Stimulated activated CD4-positive, alpha-beta T cell treated with anti-CD3 and anti-CD28 coated beads, Interleukin-1b, Interleukin-23, amount 100 ng/mL, for 24 hours (primary cell): Measurements from ENCODE around the gene UQCR10.

Source experiments
- DNase-seq, 4 experiments: peaks; one replicate each; pipeline ENCODE4 v3.0.0-alpha.2; 2020; ENCODE audit warnings: low read depth in 4 of 4, low spot score in 1 of 4

Gene UQCR10

DNA sequence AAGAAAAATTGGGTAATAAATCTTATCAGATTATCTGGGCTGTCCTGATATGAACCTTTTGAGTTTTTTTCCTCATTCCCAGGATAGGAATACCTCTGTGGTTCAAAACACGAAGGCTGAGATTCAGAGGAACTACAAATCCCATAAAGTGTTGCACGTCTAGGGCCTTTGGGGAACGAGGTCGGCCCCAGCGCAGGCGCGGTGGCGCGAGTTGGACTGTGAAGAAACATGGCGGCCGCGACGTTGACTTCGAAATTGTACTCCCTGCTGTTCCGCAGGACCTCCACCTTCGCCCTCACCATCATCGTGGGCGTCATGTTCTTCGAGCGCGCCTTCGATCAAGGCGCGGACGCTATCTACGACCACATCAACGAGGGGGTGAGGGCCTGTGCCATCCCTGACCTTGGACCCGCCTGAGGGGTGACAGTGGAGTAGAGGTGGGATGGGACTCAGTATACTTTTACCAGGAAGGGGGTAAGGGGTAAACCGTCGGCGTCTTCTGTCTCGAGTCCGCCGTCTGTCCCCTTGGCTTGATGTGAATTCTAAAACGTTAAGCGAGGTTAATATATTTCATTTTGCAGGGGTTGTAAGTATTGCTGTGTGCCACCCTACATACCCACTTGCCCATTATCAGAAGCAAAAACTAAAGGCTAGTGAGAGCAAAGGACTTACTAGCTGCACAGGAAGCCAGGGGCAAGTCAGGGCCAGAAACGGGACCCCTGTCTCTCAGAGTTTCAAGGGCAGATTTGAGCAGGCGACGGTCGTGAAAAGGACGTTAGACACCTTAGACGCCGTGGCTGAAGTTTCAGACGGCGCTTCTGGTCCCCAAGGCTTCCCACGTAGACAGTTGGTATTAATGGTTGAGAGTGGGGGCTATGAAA lies at the start of gene UQCR10:
Gene UQCR10 (plus strand): TSS at position 199 of the 881 bp plus-strand sequence. CDS start 30 bp downstream, at position 229.
- peak; percentile 78 to 91 (median 88) for DNase-seq

DNA sequence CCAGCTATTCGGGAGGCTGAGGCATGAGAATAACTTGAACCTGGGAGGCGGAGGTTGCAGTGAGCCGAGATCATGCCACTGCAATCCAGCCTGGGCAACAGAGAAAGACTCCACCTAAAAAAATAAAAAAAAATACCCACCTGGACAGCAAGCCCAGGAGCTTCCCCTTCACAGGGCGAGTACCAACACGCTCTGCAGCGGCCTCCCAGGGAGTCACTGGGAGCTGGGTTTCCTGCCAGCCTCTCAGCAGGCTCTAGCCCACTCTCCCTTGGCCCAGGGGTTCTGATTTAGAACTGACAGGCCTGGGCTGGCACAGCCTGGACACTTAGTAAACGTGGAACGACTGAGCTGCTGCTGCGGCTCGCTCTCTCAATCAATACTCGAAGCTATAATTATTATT lies 49.4 kb upstream of the UQCR10 start:
- DNase-seq: no peak

- DNase-seq: no peak
Observed at GRCh38 chr22:29718949-29719898, 47.9 kb upstream of the UQCR10 start.

DNA sequence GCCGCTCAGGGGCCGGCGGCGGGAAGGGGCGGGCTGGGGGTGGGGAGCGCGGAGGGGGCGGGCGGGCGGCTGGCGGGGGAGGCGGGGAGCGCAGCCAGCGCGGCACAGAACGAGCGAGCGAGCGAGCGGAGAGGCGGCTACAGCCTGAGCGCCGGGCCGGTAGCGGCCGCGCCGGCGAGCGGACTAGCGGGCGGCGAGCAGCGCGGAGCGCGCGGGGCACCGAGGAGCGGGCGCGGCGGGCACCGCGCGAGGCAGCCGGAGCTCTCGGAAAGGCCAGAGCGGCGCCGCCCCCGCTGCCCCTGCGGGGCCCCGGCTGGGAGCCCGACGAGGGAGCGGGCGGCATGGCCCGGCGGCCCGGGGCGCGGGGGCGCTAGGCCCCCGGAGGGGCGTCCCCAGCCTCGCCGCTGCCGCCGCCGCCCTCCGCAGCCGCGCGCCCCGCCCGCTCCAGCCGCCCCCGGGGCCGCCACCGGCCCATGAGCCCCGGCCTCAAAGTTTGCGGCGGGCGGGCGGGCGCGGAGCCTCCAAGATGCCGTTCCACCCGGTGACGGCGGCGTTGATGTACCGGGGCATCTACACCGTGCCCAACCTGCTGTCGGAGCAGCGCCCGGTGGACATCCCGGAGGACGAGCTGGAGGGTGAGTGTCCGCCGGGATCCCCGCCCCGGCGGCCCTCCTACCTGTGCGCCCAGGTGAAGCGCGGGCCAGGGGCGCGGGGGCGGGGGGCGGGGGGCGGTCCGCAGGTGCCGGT lies 47.1 kb upstream of the UQCR10 start, which contains the start of gene CABP7:
Gene CABP7 (plus strand): TSS at position 105 of the 747 bp plus-strand sequence. CDS start 422 bp downstream, at position 527.
- DNase-seq: no peak

DNA sequence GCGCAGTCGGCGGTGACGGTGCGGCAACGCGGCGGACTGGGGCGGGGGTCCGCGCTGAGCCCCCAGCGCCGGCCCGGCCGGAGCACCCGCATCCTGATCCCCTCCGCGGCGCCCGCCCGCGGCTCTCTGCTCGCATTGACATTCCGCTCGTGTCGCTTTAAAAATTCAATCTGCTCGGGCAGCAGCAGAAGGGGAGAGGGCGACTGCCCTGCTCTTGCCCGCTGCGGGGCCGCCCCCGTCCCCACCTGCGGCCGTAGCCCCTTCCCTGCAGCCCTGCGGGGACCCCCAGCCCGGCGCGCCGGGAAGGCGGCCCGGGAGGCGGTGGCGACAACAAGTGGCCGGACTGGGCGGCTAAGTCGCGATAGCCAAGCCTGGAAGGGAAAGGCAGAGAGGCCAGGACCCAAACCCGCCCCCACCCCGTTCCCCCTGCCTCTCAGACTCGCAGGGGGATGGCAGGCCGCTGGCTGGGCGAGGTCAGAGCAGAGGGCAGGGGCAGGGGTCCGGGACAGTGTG lies 46.3 kb upstream of the UQCR10 start:
- no peak for DNase-seq

GRCh38 chr22:29722151-29722550 lies 45.0 kb upstream of the UQCR10 start:
- no peak for DNase-seq

GRCh38 chr22:29722587-29722986 lies 44.6 kb upstream of the UQCR10 start:
- no peak for DNase-seq

DNA sequence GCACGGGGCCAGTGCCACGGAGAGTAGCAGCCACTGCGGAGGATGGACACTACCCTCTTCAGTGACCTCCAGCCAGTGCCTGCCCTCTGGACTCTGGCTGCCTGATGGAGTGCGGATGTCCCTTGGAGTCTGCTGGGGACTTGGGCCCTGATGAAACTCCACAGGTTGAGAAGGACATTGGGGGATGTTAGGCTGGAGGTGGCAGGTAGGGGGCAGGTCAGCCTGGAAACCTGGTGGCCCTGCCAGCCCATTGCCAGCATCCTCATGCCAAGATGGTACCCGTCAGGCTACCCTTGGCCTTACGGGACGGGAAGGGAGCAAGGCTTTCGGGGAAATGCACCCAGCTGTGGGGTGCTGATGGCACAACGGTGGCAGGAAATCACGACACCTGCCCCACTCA lies 43.4 kb upstream of the UQCR10 start:
- DNase-seq: no peak

DNA sequence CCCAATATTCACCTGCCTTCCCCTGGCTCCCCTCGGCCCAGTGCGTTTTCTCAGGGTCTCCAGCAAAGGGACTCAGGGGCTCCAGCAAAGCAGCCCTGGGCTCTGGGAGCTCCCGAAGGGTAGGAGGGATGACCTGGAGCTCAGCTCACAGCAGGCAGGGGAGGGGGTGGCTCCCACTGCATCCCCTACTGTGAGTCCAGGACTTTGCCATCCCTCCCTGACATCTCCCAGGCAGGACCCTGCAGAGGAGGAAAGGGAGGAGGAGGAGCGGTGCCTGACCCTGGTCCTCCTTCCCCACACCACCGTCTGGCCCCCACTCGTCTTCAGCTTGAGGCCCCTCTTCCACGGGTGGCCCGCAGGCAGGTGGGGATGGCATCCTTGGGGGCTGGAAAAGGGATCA lies 42.3 kb upstream of the UQCR10 start:
- DNase-seq: no peak

DNA sequence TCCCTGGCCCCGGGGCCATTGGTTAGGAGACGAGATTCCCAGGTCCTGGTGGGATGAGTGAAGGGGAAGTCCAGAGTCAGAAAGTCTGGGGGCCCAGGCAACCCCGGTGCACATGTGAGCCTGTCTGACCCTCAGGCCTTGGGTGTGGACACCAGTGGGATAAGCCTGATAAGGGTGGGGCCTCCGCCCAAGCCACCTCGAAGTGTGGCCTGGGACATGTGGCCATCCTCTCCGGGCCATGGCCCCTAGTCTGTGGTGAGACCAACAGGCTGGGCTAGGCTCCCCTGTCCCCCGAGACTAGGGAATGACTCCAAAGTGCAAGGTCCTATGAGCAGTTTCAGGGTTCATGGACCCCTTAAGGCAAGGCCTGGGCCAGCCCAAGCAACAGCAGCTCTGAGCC lies 41.1 kb upstream of the UQCR10 start:
- DNase-seq: no peak

- no peak for DNase-seq
Observed at GRCh38 chr22:29726512-29727130, 40.5 kb upstream of the UQCR10 start.

DNA sequence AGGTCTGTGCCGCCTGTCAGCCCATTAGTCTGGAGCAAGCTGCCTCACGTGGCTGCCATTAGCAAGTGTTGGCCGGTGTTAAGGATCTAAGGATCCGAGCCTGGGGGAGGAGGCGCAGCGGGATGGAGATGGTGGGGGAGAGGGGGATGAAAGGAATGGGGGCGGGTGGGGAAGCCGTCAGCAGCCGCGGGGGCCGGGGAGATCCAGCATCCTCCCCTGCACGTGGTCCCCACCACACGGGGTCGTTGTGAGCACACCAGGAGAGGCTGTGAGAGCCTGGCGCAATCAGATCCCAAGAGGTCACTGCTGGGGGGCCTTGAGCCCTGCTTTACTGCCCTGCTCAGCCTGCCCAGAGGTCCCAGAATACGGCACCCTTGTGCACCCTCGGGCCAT lies 40.0 kb upstream of the UQCR10 start:
- DNase-seq: no peak

DNA sequence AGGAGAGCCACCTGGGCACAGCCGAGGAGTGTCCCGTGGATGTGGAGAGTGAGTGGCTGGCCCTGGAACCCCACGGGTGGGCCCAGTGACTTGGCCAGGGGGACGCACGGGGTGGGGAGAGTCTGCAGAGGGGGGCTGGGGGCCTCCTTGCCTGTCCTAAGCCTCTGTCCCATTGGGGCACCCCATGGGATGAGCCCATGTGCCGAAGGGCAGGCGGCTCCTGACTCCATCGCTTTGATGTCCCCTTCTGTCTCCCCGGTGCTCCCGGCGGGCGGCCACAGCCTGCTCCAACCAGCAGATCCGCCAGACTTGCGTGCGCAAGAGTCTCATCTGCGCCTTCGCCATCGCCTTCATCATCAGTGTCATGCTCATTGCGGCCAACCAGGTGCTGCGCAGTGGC lies 38.0 kb upstream of the UQCR10 start:
- no peak for DNase-seq

DNA sequence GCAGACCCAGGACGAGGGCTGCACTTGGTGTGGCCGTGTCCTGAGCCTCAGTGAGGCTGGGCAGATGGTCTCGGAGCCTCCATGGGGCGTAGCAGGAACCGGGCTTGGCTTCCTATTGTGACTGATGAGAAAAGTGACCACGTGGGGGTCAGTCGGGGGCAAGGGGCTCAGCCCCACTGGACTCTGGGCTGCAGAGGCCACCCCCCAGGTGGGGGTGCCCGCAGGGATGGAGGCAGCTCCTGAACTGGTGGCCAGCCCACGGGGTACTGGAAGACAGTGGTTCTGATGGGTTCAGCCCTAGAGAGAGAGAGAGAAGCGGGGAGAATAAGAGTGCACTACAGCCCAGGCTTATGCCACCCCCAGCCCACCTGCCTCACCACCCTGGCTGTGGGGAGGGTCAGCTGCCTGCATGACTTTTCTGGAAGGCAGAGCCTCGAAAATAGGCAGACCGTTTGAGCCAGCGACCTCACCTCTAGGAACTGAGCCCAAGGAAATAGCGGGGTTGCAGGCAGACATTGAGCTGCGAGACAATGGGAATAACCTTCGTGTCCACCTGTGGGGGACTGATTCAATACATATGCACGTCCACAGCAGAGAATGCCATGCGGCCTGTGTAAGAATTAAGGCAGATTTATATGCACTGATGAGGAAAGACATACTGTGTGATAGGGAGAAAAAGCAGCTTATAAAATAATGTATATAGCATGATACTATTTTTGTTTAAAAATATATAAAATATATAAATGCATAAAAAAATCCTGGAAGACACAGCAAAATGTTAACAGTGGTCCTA lies 35.9 kb upstream of the UQCR10 start:
- no peak for DNase-seq

DNA sequence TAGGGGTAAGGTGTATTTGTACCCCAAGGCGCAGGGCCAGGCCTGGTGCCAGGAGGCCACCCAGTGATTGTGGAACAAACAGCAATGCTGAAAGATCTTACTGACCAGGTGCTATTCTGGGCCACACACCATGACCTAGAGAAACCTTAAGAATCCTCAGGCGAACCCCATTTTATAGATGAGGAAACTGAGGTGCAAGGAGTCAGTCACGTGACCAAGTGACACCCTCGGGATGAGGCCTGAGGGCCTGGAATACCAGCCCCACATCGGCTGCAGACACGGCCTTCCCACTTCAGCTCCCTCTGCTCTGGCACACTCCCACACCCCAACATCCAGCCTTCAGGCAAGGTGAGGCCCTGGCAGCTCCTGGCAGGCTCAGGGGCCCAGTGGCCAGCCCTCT lies 34.3 kb upstream of the UQCR10 start:
- DNase-seq: no peak

DNA sequence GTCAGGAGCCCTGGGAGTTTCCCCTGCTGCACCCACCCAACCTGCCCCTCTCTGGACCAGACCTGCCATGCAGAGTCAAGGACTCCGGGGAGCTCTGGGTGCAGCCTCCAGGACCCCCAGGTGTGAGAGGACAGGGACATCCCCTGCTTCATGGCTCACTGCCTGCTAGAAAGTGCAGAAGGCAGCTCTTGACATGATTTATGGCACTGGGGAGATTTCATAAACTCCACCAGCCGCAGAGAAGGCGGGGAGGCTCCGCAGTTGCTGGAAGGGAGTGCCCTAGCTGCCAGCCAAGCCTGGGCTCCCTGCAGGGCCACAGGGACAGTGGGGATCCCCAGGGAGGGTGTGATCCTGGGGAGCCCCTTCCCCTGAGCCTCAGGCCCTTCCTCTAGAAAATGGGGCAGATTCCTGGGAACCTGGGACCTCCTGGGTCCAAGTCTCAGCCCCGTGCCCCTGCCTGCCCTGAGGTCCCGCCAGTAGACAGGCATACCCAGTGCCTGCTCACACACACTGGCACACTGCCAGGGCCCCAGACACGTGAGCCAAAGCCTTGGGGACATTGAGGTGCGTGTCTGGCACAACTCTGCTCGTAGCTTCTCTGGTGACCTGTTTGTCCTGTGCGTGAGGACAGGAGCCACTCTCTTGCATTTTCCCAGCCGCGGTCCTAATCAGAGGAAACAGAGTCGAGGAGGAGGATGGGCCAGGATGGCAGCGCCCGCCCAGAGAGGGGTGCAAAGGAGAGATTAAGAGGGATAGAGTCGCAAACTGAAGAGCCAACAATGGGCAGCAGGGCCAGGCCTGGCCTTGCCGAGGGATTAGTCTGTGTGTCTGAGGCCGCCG lies 33.6 kb upstream of the UQCR10 start:
- DNase-seq: no peak

DNA sequence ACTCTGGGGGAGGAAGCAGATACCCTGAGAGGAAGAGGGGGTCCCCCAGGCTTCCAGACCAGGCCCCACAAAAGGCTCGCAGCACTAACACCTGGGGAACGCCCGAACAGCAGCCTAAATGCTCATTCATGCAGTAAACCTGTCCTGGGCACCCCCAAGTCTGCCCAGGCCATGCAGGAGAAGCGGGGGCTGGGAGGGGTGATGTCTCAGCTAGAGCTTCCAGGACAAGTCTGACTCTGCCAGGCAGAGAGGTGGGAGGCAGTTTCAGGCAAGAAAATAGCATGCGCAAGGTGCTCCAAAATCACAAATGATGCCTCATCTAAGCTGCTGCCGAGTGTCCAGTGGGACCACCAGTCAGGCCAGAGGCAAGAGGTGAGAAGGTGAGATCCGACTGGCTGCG lies 32.8 kb upstream of the UQCR10 start:
- DNase-seq: no peak

DNA sequence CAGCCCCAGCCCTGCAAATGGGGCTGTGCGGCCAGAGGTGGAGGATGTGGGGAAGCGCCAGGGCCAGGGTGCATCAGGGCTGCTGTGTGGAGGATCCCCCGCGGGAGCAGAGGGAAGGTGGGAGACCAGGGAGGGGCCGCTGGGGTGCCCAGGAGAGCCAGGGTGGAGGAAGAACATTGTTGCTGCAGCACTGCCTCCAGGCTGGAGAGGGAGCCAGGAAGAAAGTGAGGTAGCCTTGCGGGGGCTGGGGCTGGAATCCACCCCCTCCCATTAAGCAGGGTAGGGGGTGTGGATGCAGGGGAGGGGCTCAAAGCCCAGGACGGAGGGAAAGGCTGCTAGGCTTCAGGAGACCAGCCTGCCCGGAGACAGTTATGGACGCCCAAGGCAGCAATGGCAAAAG lies 32.3 kb upstream of the UQCR10 start:
- DNase-seq: no peak

- no peak for DNase-seq
Observed at GRCh38 chr22:29735416-29735815, 31.8 kb upstream of the UQCR10 start.
